CD14-positive monocyte (primary cell): ENCODE measurements around the gene CRTC3. TPM values are rescaled to one million over a fixed set of nuclear protein-coding genes. Genes with fewer than 3 reads are reported as not detected.

Experiments
- DNase-seq, 3 donors: peaks; one replicate each; pipeline ENCODE4 v3.0.0-alpha.2; 2011 to 2022
- H2AFZ ChIP-seq: 2 replicates; pipeline ENCODE4 v1.6.0; 2012; ENCODE audit warnings: mild to moderate bottlenecking, low read depth, low read length, inconsistent platforms; ENCODE audit not compliant: insufficient read depth, poor library complexity, severe bottlenecking
- H3K27ac ChIP-seq, 2 donors: 1 replicate in 1 of 2; 2 replicates in 1 of 2; pipeline ENCODE4 v1.5.1; 2012 to 2013; ENCODE audit warnings: low read length in 2 of 2, control low read depth in 1 of 2, inconsistent platforms in 1 of 2, low read depth in 1 of 2, mild to moderate bottlenecking in 1 of 2
- H3K27me3 ChIP-seq, 2 donors: one replicate each; pipeline versions ENCODE4 v1.6.0 to v1.6.1; 2011 to 2013; ENCODE audit warnings: low read length in 2 of 2; ENCODE audit not compliant: control insufficient read depth in 2 of 2, insufficient read depth in 2 of 2
- H3K36me3 ChIP-seq, 2 donors: replicated peaks in 1 of 2; 1 replicate in 1 of 2; 2 replicates in 1 of 2; pipeline versions ENCODE4 v1.5.1 to v1.6.1; 2012 to 2013; ENCODE audit warnings: low read length in 2 of 2, control low read depth in 1 of 2, inconsistent platforms in 1 of 2, mild to moderate bottlenecking in 1 of 2; ENCODE audit not compliant: insufficient read depth in 2 of 2, control insufficient read depth in 1 of 2
- H3K4me1 ChIP-seq, 2 donors: 1 replicate in 1 of 2; 2 replicates in 1 of 2; pipeline versions ENCODE4 v1.5.1 to v1.6.1; 2012 to 2013; ENCODE audit warnings: low read length in 2 of 2, control low read depth in 1 of 2, inconsistent platforms in 1 of 2, mild to moderate bottlenecking in 1 of 2, moderate library complexity in 1 of 2; ENCODE audit not compliant: insufficient read depth in 2 of 2, control insufficient read depth in 1 of 2
- H3K4me2 ChIP-seq: replicated peaks from 2 replicates; pipeline ENCODE3; 2012; ENCODE audit warnings: low read length, moderate library complexity, mild to moderate bottlenecking; ENCODE audit not compliant: poor library complexity, severe bottlenecking; ENCODE audit errors: extremely low read depth
- H3K4me3 ChIP-seq, 3 experiments: fragments of 200-600 bp in 1 of 3; sonication (generic) in 1 of 3; replicated peaks in 1 of 3; 1 replicate in 2 of 3; 2 replicates in 1 of 3; pipeline ENCODE4 v1.5.1; 2011 to 2013; ENCODE audit warnings: low read length in 3 of 3, mild to moderate bottlenecking in 3 of 3, control low read depth in 2 of 3, low read depth in 2 of 3, inconsistent platforms in 1 of 3, moderate library complexity in 1 of 3
- H3K79me2 ChIP-seq: 2 replicates; pipeline ENCODE4 v1.6.0; 2012; ENCODE audit warnings: mild to moderate bottlenecking, control low read depth, inconsistent platforms, low read length, moderate library complexity; ENCODE audit not compliant: insufficient read depth
- H3K9ac ChIP-seq: 2 replicates; pipeline ENCODE4 v1.6.0; 2017; ENCODE audit warnings: low read length, mild to moderate bottlenecking; ENCODE audit not compliant: insufficient read depth, poor library complexity, severe bottlenecking
- H3K9me3 ChIP-seq, 2 donors: replicated peaks in 1 of 2; 1 replicate in 1 of 2; 2 replicates in 1 of 2; pipeline versions ENCODE4 v1.5.1 to v1.6.1; 2012 to 2013; ENCODE audit warnings: low read length in 2 of 2, control low read depth in 1 of 2; ENCODE audit not compliant: control insufficient read depth in 1 of 2, insufficient read depth in 1 of 2
- H4K20me1 ChIP-seq: 2 replicates; pipeline ENCODE4 v1.6.0; 2012; ENCODE audit warnings: mild to moderate bottlenecking, low read length, control low read depth, moderate library complexity; ENCODE audit not compliant: insufficient read depth
- H3K27ac Mint-ChIP-seq, 7 donors: one replicate each; pipeline ENCODE4 v1.8.0; 2020; ENCODE audit warnings: mild to moderate bottlenecking in 7 of 7, mixed read lengths in 7 of 7, moderate library complexity in 6 of 7, inconsistent platforms in 2 of 7
- H3K27me3 Mint-ChIP-seq, 3 donors: one replicate each; pipeline ENCODE4 v1.8.0; 2021 to 2022; ENCODE audit warnings: low read depth in 3 of 3, mild to moderate bottlenecking in 3 of 3, mixed read lengths in 3 of 3, moderate library complexity in 3 of 3, inconsistent platforms in 1 of 3
- H3K36me3 Mint-ChIP-seq, 2 donors: one replicate each; pipeline ENCODE4 v1.8.0; 2020; ENCODE audit warnings: mixed read lengths in 2 of 2, inconsistent platforms in 1 of 2, mild to moderate bottlenecking in 1 of 2
- H3K4me1 Mint-ChIP-seq: one replicate; pipeline ENCODE4 v1.8.0; 2020; ENCODE audit warnings: mild to moderate bottlenecking, mixed read lengths
- H3K4me3 Mint-ChIP-seq, 2 donors: one replicate each; pipeline ENCODE4 v1.8.0; 2020; ENCODE audit warnings: mild to moderate bottlenecking in 2 of 2, mixed read lengths in 2 of 2, moderate library complexity in 1 of 2
- H3K9me3 Mint-ChIP-seq, 7 donors: one replicate each; pipeline ENCODE4 v1.8.0; 2020 to 2022; ENCODE audit warnings: mixed read lengths in 7 of 7, mild to moderate bottlenecking in 6 of 7, moderate library complexity in 6 of 7, inconsistent platforms in 2 of 7
- WGBS: methylation state at CpG from one replicate; pipeline ENCODE4 v1.1.5; 2013; ENCODE audit warnings: missing lambda C conversion rate; ENCODE audit not compliant: insufficient coverage; 5-methylcytosine and 5-hydroxymethylcytosine counted together
- intact Hi-C, 2 donors: fragments of 100-400 bp; cut with micrococcal nuclease; formaldehyde crosslinking; loops; one replicate each; pipeline versions ENCODE4 v1.15.0 to v1.15.1; 2023
- polyA plus RNA-seq, 3 donors: library from polyadenylated mRNA; depleted of rRNA in 1 of 3; unstranded in 2 of 3; stranded (reverse) in 1 of 3; fragments of 300-500 nt in 2 of 3; fragments of >200 nt in 1 of 3; fragmentation: Illumina TruSeq in 2 of 3; gene quantifications; 1 replicate in 2 of 3; 2 replicates in 1 of 3; pipeline ENCODE4 v1.2.3, GENCODE V29; 2012 to 2021
- TF ChIP-seq, protein P1 (sequence below): fragments of 200-600 bp; IDR thresholded peaks from one replicate; pipeline ENCODE4 v1.8.0; 2022; ENCODE audit warnings: antibody characterized with exemption, mild to moderate bottlenecking

CRTC3 gene
- polyA plus RNA-seq, 3 donors, result 6.0 to 25.4 (median 12.2) TPM

DNA sequence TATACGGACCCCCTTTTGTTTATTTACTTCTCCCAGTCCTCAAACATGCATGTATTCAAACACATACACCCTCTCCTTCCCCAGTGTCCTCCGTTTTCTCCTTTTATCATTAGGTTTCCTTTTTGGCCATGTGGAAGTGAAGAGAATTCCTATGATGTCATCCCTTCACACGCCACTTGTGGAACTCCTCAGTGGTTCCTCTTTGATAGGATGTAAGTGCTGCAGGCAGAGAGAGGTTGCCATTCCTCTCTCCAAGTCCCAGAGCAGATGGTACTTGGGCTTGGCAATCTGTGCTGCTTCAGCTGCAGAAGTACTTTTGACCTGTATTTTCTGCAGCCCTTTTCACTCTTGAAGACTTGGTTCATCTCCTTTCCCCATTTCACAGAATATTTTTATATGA, 32.9 kb upstream of the CRTC3 start:
- Histone ChIP-seq H3K9me3 (no peaks in the 10 kb centered on the region), H3K4me2 (no peak overlapping the region), H2AFZ (no peak overlapping the region), H3K79me2 (no peaks in the 10 kb centered on the region), H3K4me3 (no peak overlapping the region), H3K36me3 (peaks cover 91 to 99% of the 10 kb centered on the region in 2 donors), H3K27ac (peak overlapping the region in 1 of 2 donors; percentile 61), H3K4me1 (peaks cover 3% of the 10 kb centered on the region in 2 donors), H3K27me3 (no peaks in the 10 kb centered on the region), H3K9ac (no peak overlapping the region), H4K20me1 (peaks cover 87% of the 10 kb centered on the region)
- TF ChIP-seq, protein P1, sequence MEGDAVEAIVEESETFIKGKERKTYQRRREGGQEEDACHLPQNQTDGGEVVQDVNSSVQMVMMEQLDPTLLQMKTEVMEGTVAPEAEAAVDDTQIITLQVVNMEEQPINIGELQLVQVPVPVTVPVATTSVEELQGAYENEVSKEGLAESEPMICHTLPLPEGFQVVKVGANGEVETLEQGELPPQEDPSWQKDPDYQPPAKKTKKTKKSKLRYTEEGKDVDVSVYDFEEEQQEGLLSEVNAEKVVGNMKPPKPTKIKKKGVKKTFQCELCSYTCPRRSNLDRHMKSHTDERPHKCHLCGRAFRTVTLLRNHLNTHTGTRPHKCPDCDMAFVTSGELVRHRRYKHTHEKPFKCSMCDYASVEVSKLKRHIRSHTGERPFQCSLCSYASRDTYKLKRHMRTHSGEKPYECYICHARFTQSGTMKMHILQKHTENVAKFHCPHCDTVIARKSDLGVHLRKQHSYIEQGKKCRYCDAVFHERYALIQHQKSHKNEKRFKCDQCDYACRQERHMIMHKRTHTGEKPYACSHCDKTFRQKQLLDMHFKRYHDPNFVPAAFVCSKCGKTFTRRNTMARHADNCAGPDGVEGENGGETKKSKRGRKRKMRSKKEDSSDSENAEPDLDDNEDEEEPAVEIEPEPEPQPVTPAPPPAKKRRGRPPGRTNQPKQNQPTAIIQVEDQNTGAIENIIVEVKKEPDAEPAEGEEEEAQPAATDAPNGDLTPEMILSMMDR, result no peak
- no CpG with 5 or more reads among the region's 3 CpGs for WGBS
- H3K9me3 Mint-ChIP-seq, result no peaks in the 10 kb centered on the region
- H3K4me3 Mint-ChIP-seq, result no peak overlapping the region
- H3K27ac Mint-ChIP-seq, result peak overlapping the region in 3 of 7 donors; percentile 7 to 34 (median 32)
- H3K36me3 Mint-ChIP-seq, result peaks cover 92 to 100% of the 10 kb centered on the region in 2 donors
- intact Hi-C loops, result no loop called here
- H3K4me1 Mint-ChIP-seq, result peaks cover 3% of the 10 kb centered on the region
- H3K27me3 Mint-ChIP-seq, result peaks cover 0 to 2% (median 0%) of the 10 kb centered on the region in 3 donors
- DNase-seq, result peak in 2 of 3 donors; percentile 9 to 55

DNA sequence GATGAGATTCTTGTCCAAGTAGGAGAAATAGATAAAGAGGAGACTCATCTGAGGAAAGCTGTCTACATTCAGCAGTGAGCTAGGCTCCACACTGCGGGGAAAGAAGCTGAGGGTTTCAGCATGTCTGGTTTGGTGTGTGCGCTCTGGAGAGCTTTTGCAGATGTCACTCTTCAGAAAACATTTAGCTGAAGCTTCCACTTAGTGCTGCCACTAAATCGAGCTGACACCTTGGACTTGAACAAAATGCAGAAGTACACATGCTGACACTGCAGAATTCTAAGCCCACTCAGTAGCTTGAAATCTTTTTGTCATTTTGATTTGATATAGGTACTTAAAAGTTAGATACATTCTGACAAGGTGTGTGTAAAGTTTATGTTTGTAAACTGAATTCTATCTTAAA, 32.3 kb upstream of the CRTC3 start:
- no peak overlapping the region for H3K4me3 ChIP-seq
- H3K4me2 ChIP-seq, result no peak overlapping the region
- TF ChIP-seq, protein P1, result no peak
- peaks cover 84% of the 10 kb centered on the region for H4K20me1 ChIP-seq
- no peaks in the 10 kb centered on the region for H3K9me3 ChIP-seq
- H2AFZ ChIP-seq, result no peak overlapping the region
- H3K27ac ChIP-seq, result peak overlapping the region in 1 of 2 donors; percentile 61
- H3K4me1 ChIP-seq, result peaks cover 3% of the 10 kb centered on the region in 2 donors
- H3K79me2 ChIP-seq, result no peaks in the 10 kb centered on the region
- WGBS, result 31% methylated on average over 2 of the region's 3 CpGs
- peaks cover 91 to 99% of the 10 kb centered on the region in 2 donors for H3K36me3 ChIP-seq
- Mint-ChIP-seq H3K27ac (peak overlapping the region in 1 of 7 donors; percentile 3), H3K4me3 (no peak overlapping the region), H3K27me3 (peaks cover 0 to 2% (median 0%) of the 10 kb centered on the region in 3 donors), H3K4me1 (peaks cover 3% of the 10 kb centered on the region), H3K36me3 (peaks cover 92 to 100% of the 10 kb centered on the region in 2 donors), H3K9me3 (no peaks in the 10 kb centered on the region)
- intact Hi-C loops, result no loop called here
- DNase-seq, result peak in 1 of 3 donors; percentile 11
- H3K27me3 ChIP-seq, result no peaks in the 10 kb centered on the region
- H3K9ac ChIP-seq, result no peak overlapping the region
